Endodermal cell (in vitro differentiated cells): ENCODE data around the gene GTF3C1. TPM values are rescaled to one million over a fixed set of nuclear protein-coding genes. Genes with fewer than 3 reads are reported as not detected.

Source experiments
- DNase-seq: peaks from one replicate; pipeline ENCODE4 v3.0.0-alpha.2; 2017
- H3K27ac ChIP-seq: 2 replicates; pipeline ENCODE4 v1.5.1; 2013; ENCODE audit warnings: mild to moderate bottlenecking, low read depth, low read length, moderate library complexity
- H3K27me3 ChIP-seq: 2 replicates; pipeline ENCODE4 v1.6.1; 2013; ENCODE audit warnings: mild to moderate bottlenecking, low read length, moderate library complexity; ENCODE audit not compliant: insufficient read depth, control insufficient read depth, poor library complexity, severe bottlenecking
- H3K36me3 ChIP-seq: 2 replicates; pipeline ENCODE4 v1.7.0; 2013; ENCODE audit warnings: mild to moderate bottlenecking, low read length, moderate library complexity; ENCODE audit not compliant: control insufficient read depth, insufficient read depth
- H3K4me1 ChIP-seq: one replicate; pipeline ENCODE4 v1.7.0; 2013; ENCODE audit warnings: low read length; ENCODE audit not compliant: control insufficient read depth, insufficient read depth
- H3K4me3 ChIP-seq: 2 replicates; pipeline ENCODE4 v1.5.1; 2013; ENCODE audit warnings: mild to moderate bottlenecking, low read length, moderate library complexity
- H3K9ac ChIP-seq: 2 replicates; pipeline ENCODE4 v1.6.1; 2013; ENCODE audit warnings: mild to moderate bottlenecking, low read length, moderate library complexity; ENCODE audit not compliant: poor library complexity, severe bottlenecking; ENCODE audit errors: extremely low read depth
- H3K9me3 ChIP-seq: 2 replicates; pipeline ENCODE4 v1.6.1; 2013; ENCODE audit warnings: mild to moderate bottlenecking, low read length, moderate library complexity; ENCODE audit not compliant: control insufficient read depth
- H3K27ac Mint-ChIP-seq: 2 replicates; pipeline ENCODE4 v1.8.0; 2020; ENCODE audit warnings: mixed read lengths
- H3K27me3 Mint-ChIP-seq: 2 replicates; pipeline ENCODE4 v1.8.0; 2021; ENCODE audit warnings: mild to moderate bottlenecking, mixed read lengths; ENCODE audit not compliant: insufficient read depth
- H3K36me3 Mint-ChIP-seq: 2 replicates; pipeline ENCODE4 v1.8.0; 2020; ENCODE audit warnings: low read depth, mixed read lengths
- H3K4me1 Mint-ChIP-seq: 2 replicates; pipeline ENCODE4 v1.8.0; 2020; ENCODE audit warnings: mixed read lengths
- H3K4me3 Mint-ChIP-seq: 2 replicates; pipeline ENCODE4 v1.8.0; 2020; ENCODE audit warnings: mild to moderate bottlenecking, moderate library complexity, mixed read lengths
- H3K9me3 Mint-ChIP-seq: 2 replicates; pipeline ENCODE4 v1.8.0; 2020; ENCODE audit warnings: mild to moderate bottlenecking, mixed read lengths
- WGBS, 2 experiments: methylation state at CpG; one replicate each; pipeline versions ENCODE4 v1.1.5 to v1.1.7; 2013; ENCODE audit warnings: missing lambda C conversion rate in 2 of 2, mixed read lengths in 1 of 2; ENCODE audit not compliant: insufficient coverage in 1 of 2, insufficient read length in 1 of 2; 5-methylcytosine and 5-hydroxymethylcytosine counted together
- total RNA-seq, 2 donors: library from RNA; stranded (reverse); fragmentation: NEBNext Ultra II Directional in 1 of 2; extraction: Animal tissue kit (Norgen Biotek cat#: 25700) in 1 of 2; gene quantifications; 2 replicates in 1 of 2; 3 replicates in 1 of 2; pipeline ENCODE4 v1.2.1, GENCODE V29; 2021
- TF ChIP-seq, protein P1 (sequence below): fragments of 200-600 bp; sonication (generic); conservative IDR thresholded peaks from 2 replicates; pipeline ENCODE4 v1.5.0; 2021; ENCODE audit warnings: antibody characterized with exemption, mild to moderate bottlenecking

Gene GTF3C1
- total RNA-seq, 2 donors from 2014 or later, result 138 TPM

DNA sequence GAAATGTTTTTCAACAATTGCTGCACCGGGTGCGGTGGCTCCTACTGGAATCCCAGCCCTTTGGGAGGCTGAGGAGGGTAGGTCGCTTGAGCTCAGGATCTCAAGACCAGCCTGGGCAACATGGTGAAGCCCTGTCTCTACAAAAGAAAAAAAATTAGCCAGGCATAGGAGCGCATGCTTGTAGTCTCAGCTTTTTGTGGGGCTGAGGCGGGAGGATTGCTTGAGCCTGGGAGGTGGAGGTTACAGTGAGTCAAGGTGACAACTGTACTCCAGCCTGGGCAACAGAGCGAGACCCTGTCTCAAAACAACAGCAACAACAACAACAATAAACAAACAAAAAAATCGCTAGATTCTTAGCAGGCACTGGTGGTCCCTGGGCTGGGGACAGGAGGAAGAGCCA lies 119.2 kb downstream of the GTF3C1 start:
- Mint-ChIP-seq H3K9me3 (peaks cover 1% of the 10 kb centered on the region), H3K4me1 (no peaks in the 10 kb centered on the region), H3K36me3 (no peaks in the 10 kb centered on the region), H3K4me3 (no peak overlapping the region), H3K27ac (no peak overlapping the region), H3K27me3 (peaks cover 1% of the 10 kb centered on the region)
- no peak overlapping the region for H3K9ac ChIP-seq
- no peaks in the 10 kb centered on the region for H3K4me1 ChIP-seq
- DNase-seq, result no peak
- H3K36me3 ChIP-seq, result no peaks in the 10 kb centered on the region
- no peak overlapping the region for H3K4me3 ChIP-seq
- H3K27ac ChIP-seq, result no peak overlapping the region
- 88 to 98% methylated on average over 4 to 6 of the region's 7 CpGs for WGBS, 2 experiments
- TF ChIP-seq, protein P1, sequence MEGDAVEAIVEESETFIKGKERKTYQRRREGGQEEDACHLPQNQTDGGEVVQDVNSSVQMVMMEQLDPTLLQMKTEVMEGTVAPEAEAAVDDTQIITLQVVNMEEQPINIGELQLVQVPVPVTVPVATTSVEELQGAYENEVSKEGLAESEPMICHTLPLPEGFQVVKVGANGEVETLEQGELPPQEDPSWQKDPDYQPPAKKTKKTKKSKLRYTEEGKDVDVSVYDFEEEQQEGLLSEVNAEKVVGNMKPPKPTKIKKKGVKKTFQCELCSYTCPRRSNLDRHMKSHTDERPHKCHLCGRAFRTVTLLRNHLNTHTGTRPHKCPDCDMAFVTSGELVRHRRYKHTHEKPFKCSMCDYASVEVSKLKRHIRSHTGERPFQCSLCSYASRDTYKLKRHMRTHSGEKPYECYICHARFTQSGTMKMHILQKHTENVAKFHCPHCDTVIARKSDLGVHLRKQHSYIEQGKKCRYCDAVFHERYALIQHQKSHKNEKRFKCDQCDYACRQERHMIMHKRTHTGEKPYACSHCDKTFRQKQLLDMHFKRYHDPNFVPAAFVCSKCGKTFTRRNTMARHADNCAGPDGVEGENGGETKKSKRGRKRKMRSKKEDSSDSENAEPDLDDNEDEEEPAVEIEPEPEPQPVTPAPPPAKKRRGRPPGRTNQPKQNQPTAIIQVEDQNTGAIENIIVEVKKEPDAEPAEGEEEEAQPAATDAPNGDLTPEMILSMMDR, result no peak
- H3K27me3 ChIP-seq, result no peaks in the 10 kb centered on the region
- H3K9me3 ChIP-seq, result no peaks in the 10 kb centered on the region

DNA sequence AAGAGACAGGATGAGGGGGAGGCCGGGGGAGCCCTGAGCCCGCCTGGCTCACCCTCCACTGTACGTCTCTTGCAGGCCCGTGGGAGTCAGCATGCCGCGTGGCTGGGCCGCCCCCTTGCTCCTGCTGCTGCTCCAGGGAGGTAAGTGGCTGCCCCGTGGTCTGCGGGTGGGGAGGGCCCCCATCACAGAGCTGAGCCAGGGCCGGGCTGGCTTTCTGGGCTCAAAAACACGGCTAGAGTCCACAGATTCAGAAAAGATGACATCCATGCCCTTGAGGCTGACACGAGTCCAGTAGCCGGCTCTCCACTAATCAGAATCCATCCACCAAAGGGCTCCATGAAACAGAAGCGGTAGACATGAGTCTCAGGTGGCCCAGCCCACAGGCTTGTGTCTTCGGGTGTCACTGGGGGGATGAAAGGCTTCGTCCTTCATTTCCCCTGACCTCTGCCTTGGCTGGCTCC lies 119.7 kb downstream of the GTF3C1 start:
- H3K4me3 Mint-ChIP-seq, result no peak overlapping the region
- H3K4me3 ChIP-seq, result no peak overlapping the region
- H3K27ac Mint-ChIP-seq, result no peak overlapping the region
- no peaks in the 10 kb centered on the region for H3K36me3 Mint-ChIP-seq
- H3K9me3 ChIP-seq, result no peaks in the 10 kb centered on the region
- 90 to 91% methylated on average over 2 to 16 of the region's 16 CpGs for WGBS, 2 experiments
- peaks cover 1% of the 10 kb centered on the region for H3K27me3 Mint-ChIP-seq
- peaks cover 1% of the 10 kb centered on the region for H3K9me3 Mint-ChIP-seq
- no peaks in the 10 kb centered on the region for H3K4me1 Mint-ChIP-seq
- H3K27me3 ChIP-seq, result no peaks in the 10 kb centered on the region
- H3K4me1 ChIP-seq, result no peaks in the 10 kb centered on the region
- no peak overlapping the region for H3K9ac ChIP-seq
- no peak for DNase-seq
- no peaks in the 10 kb centered on the region for H3K36me3 ChIP-seq
- H3K27ac ChIP-seq, result no peak overlapping the region
- TF ChIP-seq, protein P1, result no peak

DNA sequence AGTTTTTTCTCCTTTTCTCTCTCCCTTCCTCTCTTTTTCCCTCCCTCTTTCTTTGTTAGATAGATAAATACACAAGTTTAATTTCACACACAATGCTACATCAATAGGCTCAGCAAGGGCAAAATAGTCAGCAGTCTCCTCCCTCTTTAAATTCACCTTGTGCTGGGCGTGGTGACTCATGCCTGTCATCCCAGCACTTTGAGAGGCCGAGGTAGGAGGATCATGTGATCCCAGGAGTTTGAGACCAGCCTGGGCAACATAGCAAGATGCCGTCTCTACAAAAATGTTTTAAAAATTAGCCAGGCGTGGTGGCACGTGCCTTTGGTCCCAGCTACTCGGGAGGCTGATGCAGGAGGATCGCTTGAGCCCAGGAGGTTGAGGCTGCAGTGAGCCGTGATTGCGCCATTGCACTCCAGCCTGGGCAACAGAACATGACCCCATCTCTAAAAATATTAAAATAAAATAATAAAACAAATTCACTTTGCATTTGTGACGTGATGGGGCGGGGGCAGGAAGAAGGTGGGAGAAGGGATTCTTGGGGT lies 120.3 kb downstream of the GTF3C1 start:
- TF ChIP-seq, protein P1, result no peak
- Mint-ChIP-seq H3K27me3 (peaks cover 1% of the 10 kb centered on the region), H3K9me3 (peaks cover 2% of the 10 kb centered on the region), H3K27ac (no peak overlapping the region), H3K4me1 (no peaks in the 10 kb centered on the region), H3K36me3 (no peaks in the 10 kb centered on the region), H3K4me3 (no peak overlapping the region)
- Histone ChIP-seq H3K4me1 (no peaks in the 10 kb centered on the region), H3K9ac (no peak overlapping the region), H3K27ac (no peak overlapping the region), H3K4me3 (no peak overlapping the region), H3K27me3 (no peaks in the 10 kb centered on the region), H3K36me3 (no peaks in the 10 kb centered on the region), H3K9me3 (no peaks in the 10 kb centered on the region)
- DNase-seq, result no peak
- 90 to 91% methylated on average over 7 to 11 of the region's 11 CpGs for WGBS, 2 experiments
